GM12864 (cell line): ENCODE results near the gene CALD1.

Experiments used
- DNase-seq: peaks from one replicate; pipeline ENCODE4 v3.0.0-alpha.2; 2011; ENCODE audit warnings: low read depth
- H3K4me3 ChIP-seq: 2 replicates; pipeline ENCODE4 v1.5.1; 2011; ENCODE audit warnings: mild to moderate bottlenecking, low read depth, low read length, control low read depth
- CTCF ChIP-seq: IDR thresholded peaks from 2 replicates; pipeline ENCODE4 v1.5.1; 2011; ENCODE audit warnings: low read depth, mild to moderate bottlenecking, moderate library complexity, low read length, control low read depth, inconsistent platforms; ENCODE audit errors: missing control alignments

The CALD1 gene

GRCh38 chr7:134771111-134771510 is 8.3 kb upstream of the CALD1 start:
- no peak overlapping the region for H3K4me3 ChIP-seq
- no peak for TF ChIP-seq CTCF
- no peak for DNase-seq

- no peak overlapping the region for H3K4me3 ChIP-seq
- no peak for DNase-seq
- no peak for TF ChIP-seq CTCF
These were observed 7.5 kb upstream of the CALD1 start for GRCh38 chr7:134771889-134772288.

GRCh38 chr7:134772401-134772800 is 7.0 kb upstream of the CALD1 start:
- H3K4me3 ChIP-seq, result no peak overlapping the region
- no peak for TF ChIP-seq CTCF
- DNase-seq, result no peak

GRCh38 chr7:134773164-134773563 is 6.3 kb upstream of the CALD1 start:
- no peak for DNase-seq
- no peak overlapping the region for H3K4me3 ChIP-seq
- no peak for TF ChIP-seq CTCF

GRCh38 chr7:134774119-134774518 is 5.3 kb upstream of the CALD1 start:
- TF ChIP-seq CTCF, result no peak
- DNase-seq, result no peak
- no peak overlapping the region for H3K4me3 ChIP-seq

- DNase-seq, result no peak
- TF ChIP-seq CTCF, result no peak
These were observed 2.0 kb upstream of the CALD1 start for GRCh38 chr7:134777470-134777869.

GRCh38 chr7:134777908-134778580 is 1.4 kb upstream of the CALD1 start:
- TF ChIP-seq CTCF, result no peak
- H3K4me3 ChIP-seq, result no peak overlapping the region
- no peak for DNase-seq

More at GRCh38 chr7:134777470-134777869, 2.0 kb upstream of the CALD1 start:
- H3K4me3 ChIP-seq, result no peak overlapping the region
